ENCODE data around the gene SLAMF7.
"Not testable (repeated sequence)": the region's sequence is repeated elsewhere in the genome, so short reads cannot be mapped to it uniquely, and the experiment has no call there.

SLAMF7 gene, protein sequence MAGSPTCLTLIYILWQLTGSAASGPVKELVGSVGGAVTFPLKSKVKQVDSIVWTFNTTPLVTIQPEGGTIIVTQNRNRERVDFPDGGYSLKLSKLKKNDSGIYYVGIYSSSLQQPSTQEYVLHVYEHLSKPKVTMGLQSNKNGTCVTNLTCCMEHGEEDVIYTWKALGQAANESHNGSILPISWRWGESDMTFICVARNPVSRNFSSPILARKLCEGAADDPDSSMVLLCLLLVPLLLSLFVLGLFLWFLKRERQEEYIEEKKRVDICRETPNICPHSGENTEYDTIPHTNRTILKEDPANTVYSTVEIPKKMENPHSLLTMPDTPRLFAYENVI

DNA sequence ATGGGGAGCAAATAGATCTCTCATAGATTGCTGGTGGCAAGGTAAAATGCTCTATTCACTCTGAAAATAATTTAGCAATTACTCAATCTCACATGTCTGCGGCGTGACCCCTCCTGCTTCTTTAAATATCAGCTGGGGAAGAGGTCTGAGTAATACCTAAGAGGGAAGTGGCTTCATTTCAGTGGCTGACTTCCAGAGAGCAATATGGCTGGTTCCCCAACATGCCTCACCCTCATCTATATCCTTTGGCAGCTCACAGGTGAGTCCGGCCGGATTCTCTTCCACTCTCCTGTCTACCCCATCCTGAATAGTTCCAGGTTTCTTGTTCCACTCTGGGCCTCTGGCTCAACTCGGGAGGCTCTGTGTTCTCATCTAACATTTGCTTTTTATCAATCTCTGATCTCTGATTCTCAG lies at the start of gene SLAMF7:
TSS of gene SLAMF7 (plus strand) at position 150 of the 414 bp plus-strand sequence. CDS start at position 205, 55 bp downstream.
- no peak for DNase-seq (ENCODE audit: low read depth)
- TF ChIP-seq, protein P1, sequence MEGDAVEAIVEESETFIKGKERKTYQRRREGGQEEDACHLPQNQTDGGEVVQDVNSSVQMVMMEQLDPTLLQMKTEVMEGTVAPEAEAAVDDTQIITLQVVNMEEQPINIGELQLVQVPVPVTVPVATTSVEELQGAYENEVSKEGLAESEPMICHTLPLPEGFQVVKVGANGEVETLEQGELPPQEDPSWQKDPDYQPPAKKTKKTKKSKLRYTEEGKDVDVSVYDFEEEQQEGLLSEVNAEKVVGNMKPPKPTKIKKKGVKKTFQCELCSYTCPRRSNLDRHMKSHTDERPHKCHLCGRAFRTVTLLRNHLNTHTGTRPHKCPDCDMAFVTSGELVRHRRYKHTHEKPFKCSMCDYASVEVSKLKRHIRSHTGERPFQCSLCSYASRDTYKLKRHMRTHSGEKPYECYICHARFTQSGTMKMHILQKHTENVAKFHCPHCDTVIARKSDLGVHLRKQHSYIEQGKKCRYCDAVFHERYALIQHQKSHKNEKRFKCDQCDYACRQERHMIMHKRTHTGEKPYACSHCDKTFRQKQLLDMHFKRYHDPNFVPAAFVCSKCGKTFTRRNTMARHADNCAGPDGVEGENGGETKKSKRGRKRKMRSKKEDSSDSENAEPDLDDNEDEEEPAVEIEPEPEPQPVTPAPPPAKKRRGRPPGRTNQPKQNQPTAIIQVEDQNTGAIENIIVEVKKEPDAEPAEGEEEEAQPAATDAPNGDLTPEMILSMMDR (IDR thresholded peaks at IDR 0.05; ENCODE audit: low read length, missing control alignments): no peak
- H3K4me3 ChIP-seq (replicated peaks; ENCODE audit: low read depth, low read length): no peak within 1 kb of the TSS

DNA sequence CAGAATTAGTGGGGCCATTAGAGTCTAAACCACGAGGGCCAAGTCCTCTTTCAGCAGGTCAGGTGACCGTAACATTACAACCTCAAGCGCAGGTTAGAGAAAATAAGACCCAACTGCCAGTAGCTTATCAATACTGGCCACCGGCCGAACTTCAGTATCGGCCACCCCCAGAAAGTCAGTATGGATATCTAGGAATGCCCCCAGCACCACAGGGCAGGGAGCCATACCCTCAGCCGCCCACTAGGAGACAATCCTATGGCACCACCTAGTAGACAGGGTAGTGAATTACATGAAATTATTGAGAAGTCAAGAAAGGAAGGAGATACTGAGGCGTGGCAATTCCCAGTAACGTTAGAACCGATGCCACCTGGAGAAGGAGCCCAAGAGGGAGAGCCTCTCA lies 46.7 kb upstream of the SLAMF7 start:
- not testable (repeated sequence) for H3K4me3 ChIP-seq (replicated peaks; ENCODE audit: low read depth, low read length); DNase-seq (ENCODE audit: low read depth)

DNA sequence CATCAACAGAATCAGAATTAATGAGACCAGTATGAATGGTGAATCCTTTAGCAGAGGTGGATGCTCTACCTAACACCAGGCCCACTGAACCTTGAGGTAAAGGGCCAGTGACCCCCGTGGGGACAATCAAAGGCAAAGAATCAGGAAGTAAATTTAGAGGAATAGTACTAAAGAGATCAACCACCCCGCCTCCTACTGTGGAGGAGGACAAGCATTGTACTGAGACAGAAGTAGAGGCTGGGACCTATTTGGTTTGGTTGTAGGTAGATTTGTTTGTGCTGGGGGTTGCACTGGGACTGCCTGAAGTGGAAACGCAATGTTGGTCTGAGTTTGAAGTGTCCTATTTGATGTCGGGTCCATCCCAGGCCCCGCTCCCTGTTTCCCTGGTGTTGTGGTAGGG lies 36.9 kb upstream of the SLAMF7 start:
- no peak for DNase-seq (ENCODE audit: low read depth)
- H3K4me3 ChIP-seq (replicated peaks; ENCODE audit: low read depth, low read length): no peak overlapping the region
- TF ChIP-seq, protein P1 (IDR thresholded peaks at IDR 0.05; ENCODE audit: low read length, missing control alignments): no peak

DNA sequence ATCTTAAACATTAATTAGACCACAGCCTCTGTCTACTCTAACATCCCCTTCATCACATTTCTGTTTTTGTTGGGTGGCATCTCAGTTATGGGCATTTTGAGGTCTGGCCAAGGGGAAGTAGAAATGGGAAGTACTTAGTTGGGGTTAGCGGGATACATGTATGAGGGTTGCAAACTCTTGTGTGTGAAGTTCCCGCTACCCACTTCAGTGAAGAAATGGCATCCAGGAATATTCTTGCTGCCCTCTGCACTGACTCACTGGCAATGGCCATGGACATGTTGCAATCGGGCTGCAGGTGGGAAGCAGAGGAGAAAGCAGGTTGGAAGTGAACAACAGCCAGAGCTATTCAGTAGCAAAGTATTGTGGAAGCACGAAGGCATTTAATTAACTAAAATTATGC lies 34.8 kb upstream of the SLAMF7 start:
- H3K4me3 ChIP-seq (replicated peaks; ENCODE audit: low read depth, low read length): no peak overlapping the region
- TF ChIP-seq, protein P1 (IDR thresholded peaks at IDR 0.05; ENCODE audit: low read length, missing control alignments): no peak
- no peak for DNase-seq (ENCODE audit: low read depth)

DNA sequence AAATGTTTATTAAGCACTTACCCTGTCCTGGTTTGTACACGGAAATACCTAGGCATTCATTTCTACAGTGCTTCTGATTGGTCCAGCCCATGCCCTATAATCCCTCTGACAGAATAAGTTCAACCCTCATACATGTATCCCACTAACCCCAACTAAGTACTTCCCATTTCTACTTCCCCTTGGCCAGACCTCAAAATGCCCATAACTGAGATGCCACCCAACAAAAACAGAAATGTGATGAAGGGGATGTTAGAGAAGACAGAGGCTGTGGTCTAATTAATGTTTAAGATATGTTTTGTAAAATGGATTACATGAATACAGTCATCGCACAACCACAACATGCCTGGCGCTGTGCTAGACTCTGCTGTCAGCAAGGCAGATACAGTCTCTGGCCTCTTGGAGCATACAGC lies 33.8 kb upstream of the SLAMF7 start:
- DNase-seq (ENCODE audit: low read depth); H3K4me3 ChIP-seq (replicated peaks; ENCODE audit: low read depth, low read length): not testable (repeated sequence)

DNA sequence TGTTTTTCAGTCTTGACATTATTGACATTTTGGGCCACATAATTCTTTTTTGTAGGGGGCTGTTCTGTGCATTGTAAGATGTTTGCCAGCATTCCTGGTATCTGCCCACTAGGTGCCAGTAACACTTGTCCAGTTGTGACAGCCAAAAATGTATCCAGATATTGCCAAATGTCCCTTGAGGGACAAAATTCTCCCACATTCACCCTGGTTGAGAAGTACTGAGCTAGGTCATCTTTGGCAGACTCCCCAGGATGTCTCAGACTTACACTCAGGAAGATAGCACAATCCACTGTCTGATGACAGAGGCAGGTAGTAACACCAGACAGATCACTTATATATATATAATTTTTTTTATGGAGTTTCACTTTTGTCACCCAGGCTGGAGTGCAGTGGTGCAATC lies 33.3 kb upstream of the SLAMF7 start:
- TF ChIP-seq, protein P1 (IDR thresholded peaks at IDR 0.05; ENCODE audit: low read length, missing control alignments): no peak
- no peak overlapping the region for H3K4me3 ChIP-seq (replicated peaks; ENCODE audit: low read depth, low read length)
- no peak for DNase-seq (ENCODE audit: low read depth)

DNA sequence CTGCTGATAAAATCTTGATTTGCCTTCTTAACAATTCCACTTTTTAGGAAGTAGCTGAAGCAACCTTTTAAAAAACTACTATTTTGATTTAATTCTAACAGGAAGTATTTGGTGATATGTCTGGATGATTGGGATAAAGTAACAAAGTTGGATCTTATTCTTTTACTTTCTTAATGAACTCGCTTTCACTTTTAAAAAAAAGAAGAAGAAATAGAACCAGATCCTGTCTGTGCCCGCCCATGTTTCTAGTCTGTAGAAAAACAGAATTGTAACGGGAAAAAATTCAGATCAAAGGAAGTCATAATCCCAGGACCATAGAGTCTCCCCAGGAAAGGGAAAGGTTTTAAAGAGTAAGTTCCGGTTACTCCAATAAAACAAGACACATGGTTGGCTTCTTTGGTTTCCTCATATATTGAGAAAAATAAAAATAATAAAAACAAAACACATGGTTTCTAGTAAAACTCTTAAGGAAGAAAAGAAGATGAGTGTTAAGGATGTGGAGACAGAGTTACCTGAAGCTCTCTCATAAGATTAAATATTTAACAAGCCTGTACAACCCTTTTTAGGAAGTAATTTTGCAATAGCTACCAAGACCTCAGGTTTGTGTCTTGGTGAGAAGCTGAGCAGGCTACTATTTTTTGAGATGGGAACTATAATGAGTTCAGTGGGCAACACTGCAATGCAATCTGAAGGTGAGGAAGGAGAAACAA lies 32.4 kb upstream of the SLAMF7 start:
- TF ChIP-seq, protein P1 (IDR thresholded peaks at IDR 0.05; ENCODE audit: low read length, missing control alignments): no peak
- DNase-seq (ENCODE audit: low read depth): no peak
- H3K4me3 ChIP-seq (replicated peaks; ENCODE audit: low read depth, low read length): no peak overlapping the region

Measured in fibroblast of pulmonary artery (primary cell).